Epidermal melanocyte (primary cell): ENCODE measurements around the gene GPER1.
A peak's percentile ranks its signal among the peaks of the same experiment; 100 is the strongest.
"Not testable (repeated sequence)": the region's sequence is repeated elsewhere in the genome, so short reads cannot be mapped to it uniquely, and the experiment has no call there.

Experiments used
- DNase-seq: peaks from one replicate; pipeline ENCODE4 v3.0.0; 2011; ENCODE audit warnings: low spot score; ENCODE audit not compliant: insufficient read length

GPER1 gene

DNA sequence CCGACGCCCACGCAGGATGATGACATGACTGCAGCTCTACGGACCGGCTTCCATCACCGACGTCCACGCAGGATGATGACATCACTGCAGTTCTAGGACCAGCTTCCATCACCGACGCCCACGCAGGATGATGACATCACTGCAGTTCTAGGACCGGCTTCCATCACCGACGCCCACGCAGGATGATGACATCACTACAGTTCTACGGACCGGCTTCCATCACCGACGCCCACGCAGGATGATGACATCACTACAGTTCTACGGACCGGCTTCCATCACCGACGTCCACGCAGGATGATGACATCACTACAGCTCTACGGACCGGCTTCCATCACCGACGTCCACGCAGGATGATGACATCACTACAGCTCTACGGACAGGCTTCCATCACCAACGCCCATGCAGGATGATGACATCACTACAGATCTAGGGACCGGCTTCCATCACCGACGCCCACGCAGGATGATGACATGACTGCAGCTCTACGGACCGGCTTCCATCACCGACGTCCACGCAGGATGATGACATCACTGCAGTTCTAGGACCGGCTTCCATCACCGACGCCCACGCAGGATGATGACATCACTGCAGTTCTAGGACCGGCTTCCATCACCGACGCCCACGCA, 28.6 kb downstream of the GPER1 start:
- not testable (repeated sequence) for DNase-seq

- DNase-seq = no peak
These were observed 29.5 kb downstream of the GPER1 start for GRCh38 chr7:1117321-1117928.

- DNase-seq = no peak
These were observed 31.3 kb downstream of the GPER1 start for GRCh38 chr7:1119201-1119600.

GRCh38 chr7:1120791-1121190, 32.9 kb downstream of the GPER1 start:
- DNase-seq = no peak

DNA sequence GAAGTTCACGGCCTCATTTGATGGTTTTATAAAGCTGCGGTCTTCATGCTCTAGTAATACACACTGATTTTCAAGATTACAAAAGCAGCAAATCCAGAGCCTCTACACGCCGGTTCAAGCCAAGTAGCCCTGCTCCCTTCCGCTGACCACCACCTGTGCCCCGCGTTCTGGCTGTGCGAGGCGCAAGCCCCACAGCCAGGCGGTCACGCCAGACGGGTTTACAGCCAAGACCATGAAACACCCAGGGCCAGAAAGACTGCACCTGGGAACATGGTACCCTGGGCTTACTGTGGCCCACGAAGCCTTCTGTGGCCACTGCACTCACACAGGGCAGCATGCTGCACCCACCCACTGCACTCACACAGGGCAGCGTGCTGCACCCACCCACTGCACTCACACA, 33.6 kb downstream of the GPER1 start:
- no peak for DNase-seq

DNA sequence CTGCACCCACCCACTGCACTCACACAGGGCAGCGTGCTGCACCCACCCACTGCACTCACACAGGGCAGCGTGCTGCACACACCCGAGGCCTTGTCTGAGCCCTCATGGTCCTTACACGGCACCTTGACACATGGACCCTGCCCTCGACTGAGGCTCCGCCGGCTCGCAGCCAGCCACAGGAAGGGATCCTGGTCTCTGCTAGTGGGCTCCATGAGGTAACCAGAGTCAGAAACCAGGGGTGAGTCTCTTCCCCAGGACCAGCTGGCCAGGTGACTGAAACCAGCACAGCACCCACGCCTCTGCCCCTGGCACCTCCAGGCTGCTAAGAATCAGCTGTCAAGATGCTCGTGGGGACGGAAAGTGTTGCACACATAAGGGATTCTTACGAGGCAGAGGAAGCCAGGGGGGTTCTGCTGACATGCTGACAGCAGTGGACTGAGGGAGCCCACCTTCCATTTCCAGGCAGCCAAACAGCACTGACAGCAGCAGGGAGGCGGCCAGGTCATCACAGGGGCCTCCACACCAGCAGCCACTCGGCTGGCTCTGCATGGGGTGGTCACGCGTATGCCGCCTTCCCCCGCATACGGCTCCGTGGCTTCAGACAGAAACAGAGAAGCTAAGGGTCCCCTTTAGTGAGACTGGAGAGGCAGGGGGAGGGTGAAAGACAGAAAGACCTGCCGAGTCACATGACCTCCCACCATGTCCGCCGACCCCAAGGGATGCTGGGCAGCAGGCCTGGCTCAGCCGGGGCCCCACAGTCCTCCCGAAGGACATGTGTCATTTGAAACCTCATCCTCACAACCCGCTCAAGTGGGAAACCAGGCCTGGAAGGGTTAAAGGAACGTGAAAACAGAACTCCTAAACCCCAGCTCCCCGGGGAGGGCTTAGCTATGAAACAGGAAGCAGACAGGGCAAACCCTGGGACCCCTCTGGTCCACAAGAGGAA, 34.2 kb downstream of the GPER1 start:
- no peak for DNase-seq

- DNase-seq = no peak
These were observed 35.1 kb downstream of the GPER1 start for GRCh38 chr7:1122832-1123501.

DNA sequence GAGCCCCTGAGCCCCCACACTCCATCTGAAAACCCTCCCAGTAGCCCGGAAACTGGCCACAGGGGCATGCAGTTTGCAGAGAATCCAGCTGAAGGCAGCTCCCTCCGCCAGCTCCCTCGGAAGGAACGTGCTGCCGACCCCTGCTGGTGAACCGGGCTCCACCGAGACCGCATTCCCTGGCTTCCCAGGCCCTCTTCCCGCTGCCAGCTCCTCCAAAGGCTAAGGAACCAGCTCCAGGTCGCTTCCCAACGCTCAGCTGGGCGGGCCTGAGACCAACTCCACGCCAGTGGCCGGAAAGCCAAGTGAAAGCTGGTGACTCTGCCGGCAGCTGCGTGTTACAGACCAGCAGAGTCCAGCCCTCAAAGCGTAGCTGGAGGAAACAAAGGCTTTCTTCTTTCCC, 35.8 kb downstream of the GPER1 start:
- peak; percentile 50 for DNase-seq

- no peak for DNase-seq
These were observed 36.3 kb downstream of the GPER1 start for GRCh38 chr7:1124164-1124563.

DNA sequence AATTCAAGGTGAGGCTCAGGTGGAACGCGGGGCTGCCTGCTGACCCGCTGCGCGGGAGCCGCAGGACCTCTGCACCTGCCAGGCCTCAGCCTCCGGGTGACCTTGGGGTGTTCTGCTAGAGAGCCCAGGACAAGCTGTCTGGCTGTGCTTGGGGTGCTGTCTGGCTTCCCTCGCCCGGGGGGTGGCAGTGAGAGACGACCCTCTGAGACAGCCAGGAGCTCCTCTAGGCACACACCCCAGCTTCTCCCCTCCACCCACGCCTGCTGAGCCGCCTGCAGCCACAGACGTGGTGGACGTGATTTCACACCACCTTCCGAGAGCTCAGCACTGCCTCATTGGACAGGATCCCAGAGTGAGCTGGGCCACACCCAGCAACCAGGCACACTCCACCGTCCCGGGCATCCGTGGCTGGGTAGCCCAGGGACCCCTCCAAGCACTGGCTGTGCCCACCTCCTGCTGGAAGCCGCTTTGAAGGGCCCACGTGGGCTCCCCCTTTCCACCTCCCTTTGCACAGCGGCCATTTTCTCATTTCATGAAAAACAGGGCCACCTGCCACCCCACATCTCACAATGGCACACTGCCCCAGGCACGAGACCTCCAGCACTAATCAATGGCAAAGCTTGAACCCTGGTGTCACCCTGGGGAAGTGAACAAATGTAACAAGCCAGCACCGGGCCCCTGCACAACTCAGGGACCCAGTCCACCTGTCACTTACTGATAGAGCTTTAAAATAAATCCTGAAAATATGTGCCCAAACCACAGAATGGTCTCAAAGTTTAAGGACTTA, 37.1 kb downstream of the GPER1 start:
- DNase-seq = no peak

GRCh38 chr7:1125603-1125969, 37.7 kb downstream of the GPER1 start:
- no peak for DNase-seq

DNA sequence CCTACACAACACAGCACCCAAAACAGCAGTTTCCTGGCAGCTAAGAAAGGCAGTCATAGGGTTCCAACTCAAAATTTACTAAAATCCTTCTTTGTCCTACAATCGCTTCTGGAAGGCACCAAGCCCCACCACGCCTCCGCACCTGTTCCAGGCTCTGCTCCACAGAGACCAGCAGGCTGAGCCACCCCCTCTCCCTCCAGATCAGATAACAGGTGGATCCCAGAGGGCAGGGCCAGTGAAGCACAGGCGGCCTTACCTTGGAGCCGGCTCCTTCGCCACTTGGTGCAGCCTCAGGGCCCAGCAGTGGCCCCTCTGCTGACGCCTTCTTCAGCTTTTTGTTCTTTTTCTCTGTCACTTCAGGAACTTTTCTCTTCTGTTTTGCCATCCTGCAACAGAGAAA, 39.1 kb downstream of the GPER1 start:
- DNase-seq = no peak

GRCh38 chr7:1129431-1129830, 41.5 kb downstream of the GPER1 start:
- DNase-seq = no peak

DNA sequence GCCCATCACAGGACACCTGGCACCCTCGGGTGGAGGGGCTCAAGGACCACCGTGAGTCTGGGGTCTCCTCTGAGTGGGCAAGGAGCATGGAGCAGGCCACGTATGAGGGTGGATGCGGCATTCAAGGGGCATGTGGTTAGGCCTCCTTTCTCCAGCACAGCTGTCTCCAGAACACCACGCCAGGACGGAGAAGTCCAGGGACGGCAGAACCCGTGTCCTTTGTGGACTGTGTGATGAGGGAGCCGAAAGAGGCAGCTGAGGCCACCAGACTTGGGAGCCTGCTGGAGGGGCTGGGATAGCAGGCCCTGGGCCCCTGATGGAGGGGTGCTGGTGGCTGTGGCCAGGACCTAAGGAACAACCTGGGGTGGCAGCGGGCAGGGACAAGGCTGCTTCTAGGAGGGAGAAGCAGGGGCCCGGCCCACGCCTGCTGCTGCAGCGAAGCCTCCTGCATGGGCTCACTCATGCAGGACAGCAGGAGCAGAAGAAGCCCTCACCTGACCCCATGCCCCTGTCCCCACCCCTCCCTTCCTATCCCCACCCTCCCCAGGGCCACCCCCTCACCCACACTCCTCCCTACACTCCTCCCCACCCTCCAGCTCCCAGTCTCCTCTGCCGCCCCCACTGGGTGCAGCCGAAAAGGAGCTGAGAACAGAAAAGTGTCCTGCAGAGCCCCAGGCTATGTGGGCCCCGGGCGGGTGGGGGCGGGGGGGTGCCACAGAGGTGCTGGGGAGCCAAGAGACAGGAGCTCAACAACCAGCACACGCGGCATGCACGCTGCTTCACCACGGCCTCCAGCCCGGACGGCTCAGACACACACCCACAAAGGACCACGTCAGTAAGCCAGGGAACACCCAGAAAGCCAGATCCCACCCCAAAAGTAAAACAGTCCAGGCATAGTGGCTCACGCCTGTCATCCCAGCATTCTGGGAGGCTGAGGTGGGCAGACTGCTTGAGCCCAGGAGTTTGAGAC, 42.4 kb downstream of the GPER1 start:
- no peak for DNase-seq

GRCh38 chr7:1131471-1132265, 43.8 kb downstream of the GPER1 start:
- DNase-seq = no peak

- no peak for DNase-seq
These were observed 47.0 kb downstream of the GPER1 start for GRCh38 chr7:1134951-1135350.

DNA sequence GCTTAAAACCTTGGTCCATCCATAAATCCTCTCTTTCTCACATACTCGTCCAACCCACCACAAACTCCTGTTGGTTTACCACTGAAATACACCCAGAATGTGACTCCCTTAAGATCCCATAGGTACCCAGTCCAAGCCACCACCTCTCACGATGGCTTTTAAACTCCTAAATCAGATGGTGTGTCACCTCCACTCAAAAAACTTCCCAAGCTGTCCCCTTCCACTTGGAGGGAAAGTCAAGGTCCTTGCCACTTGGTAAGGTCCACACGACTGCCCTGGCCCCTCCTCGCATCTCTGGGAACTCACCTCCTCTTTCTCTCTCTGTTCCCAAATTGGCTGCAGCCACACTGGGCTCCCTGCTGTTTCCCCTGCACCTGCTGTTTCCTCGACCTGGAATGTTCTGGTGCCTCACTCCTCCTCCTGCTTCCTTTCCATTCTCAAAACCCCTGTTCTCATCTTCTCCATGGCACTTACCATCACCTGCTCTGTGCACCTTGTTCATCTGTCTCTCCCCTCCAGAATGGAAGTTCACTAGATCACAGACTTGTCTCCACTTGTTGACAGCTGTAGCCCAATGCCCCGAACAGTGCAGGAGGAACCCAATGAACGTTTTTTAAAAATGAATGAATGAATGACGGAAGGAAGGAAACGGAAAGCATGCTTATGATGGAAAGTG, 49.1 kb downstream of the GPER1 start:
- DNase-seq = no peak

DNA sequence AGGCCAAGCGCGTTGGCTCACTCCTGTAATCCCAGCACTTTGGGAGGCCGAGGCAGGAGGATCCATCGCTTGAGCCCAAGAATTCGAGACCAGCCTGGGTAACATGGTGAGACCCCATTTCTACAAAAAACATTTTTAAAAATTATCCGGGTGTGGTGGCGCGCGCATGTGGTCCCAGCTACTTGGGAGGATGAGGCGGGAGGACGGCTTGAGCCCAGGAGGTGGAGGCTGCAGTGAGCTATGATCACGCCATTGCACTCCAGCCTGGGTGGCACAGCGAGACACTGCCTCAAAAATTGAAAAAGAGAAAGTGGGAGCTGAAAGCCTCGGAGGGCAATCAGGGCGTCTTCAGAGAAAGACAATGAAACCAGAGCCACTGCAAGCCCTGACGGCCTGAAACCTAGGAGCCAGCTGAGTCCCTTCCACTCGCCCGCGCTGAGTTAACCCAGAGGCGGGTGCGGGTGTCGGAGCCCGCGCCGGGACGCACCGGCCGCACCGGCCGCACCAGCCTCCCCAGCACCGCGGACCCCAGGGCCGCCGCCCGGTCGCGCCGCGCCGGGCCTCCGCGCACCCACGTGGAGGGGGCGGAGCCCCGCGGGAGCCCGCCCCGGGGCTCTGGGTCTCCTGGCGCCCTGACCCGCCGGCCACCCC, 49.7 kb downstream of the GPER1 start:
- peak; percentile 61 for DNase-seq
